ENCODE measurements around the gene ELP5.
A peak's percentile ranks its signal among the peaks of the same experiment; 100 is the strongest.

The ELP5 gene

GRCh38 chr17:7307686-7308624 lies 55.9 kb downstream of the ELP5 start:
- H3K27ac ChIP-seq (ENCODE audit: low read length), result peak overlapping the region; percentile 95
- H3K9ac ChIP-seq (ENCODE audit: low read length in 2 of 2), result peak overlapping the region; percentile 79 to 98
- peaks cover 27 to 31% of the 10 kb centered on the region in 2 donors for H3K36me3 ChIP-seq (ENCODE audit: control insufficient read depth in 2 of 2, insufficient read depth in 2 of 2, low read length in 2 of 2)
- peaks cover 23% of the 10 kb centered on the region for H3K4me1 ChIP-seq (ENCODE audit: control insufficient read depth, insufficient read depth, low read length)
- peak overlapping the region; percentile 84 to 96 for H3K4me3 ChIP-seq (ENCODE audit: low read length in 2 of 2)
- H3K9me3 ChIP-seq (ENCODE audit: control insufficient read depth in 2 of 2, low read length in 2 of 2), result no peaks in the 10 kb centered on the region
- H3K27me3 ChIP-seq (ENCODE audit: control insufficient read depth in 1 of 2, insufficient read depth in 2 of 2, low read length in 2 of 2), result no peaks in the 10 kb centered on the region

GRCh38 chr17:7308625-7309433 lies 56.8 kb downstream of the ELP5 start:
- Histone ChIP-seq H3K4me3 (ENCODE audit: low read length in 2 of 2) (peak overlapping the region; percentile 84 to 96), H3K27ac (ENCODE audit: low read length) (peak overlapping the region; percentile 95), H3K9ac (ENCODE audit: low read length in 2 of 2) (peak overlapping the region; percentile 79 to 98), H3K27me3 (ENCODE audit: control insufficient read depth in 1 of 2, insufficient read depth in 2 of 2, low read length in 2 of 2) (no peaks in the 10 kb centered on the region), H3K4me1 (ENCODE audit: control insufficient read depth, insufficient read depth, low read length) (peaks cover 31% of the 10 kb centered on the region), H3K9me3 (ENCODE audit: control insufficient read depth in 2 of 2, low read length in 2 of 2) (no peaks in the 10 kb centered on the region), H3K36me3 (ENCODE audit: control insufficient read depth in 2 of 2, insufficient read depth in 2 of 2, low read length in 2 of 2) (peaks cover 36 to 40% of the 10 kb centered on the region in 2 donors)

All from stomach smooth muscle (tissue), 2 donors.